ENCODE measurements around the gene JOSD1. TPM values are rescaled to one million over a fixed set of nuclear protein-coding genes. Genes with fewer than 3 reads are reported as not detected.
"Not testable (repeated sequence)": the region's sequence is repeated elsewhere in the genome, so short reads cannot be mapped to it uniquely, and the experiment has no call there.

Gene JOSD1
- total and polyA plus RNA-seq, 2 donors (not counting 1 experiment from before 2014, with no cell fraction given), result 78.7 to 94.8 TPM

GRCh38 chr22:38645430-38645829, 55.3 kb downstream of the JOSD1 start:
- ATAC-seq (ENCODE audit: low read depth), result no peak
- WGBS (ENCODE audit: insufficient coverage), result 94% methylated on average over 6 of the region's 6 CpGs

GRCh38 chr22:38644245-38644644, 56.5 kb downstream of the JOSD1 start:
- 100% methylated on average over 2 of the region's 5 CpGs for WGBS (ENCODE audit: insufficient coverage)

More at GRCh38 chr22:38645430-38645829, 55.3 kb downstream of the JOSD1 start:
- no peak overlapping the region for H3K4me3 Mint-ChIP-seq
- Histone ChIP-seq H3K4me1 (ENCODE audit: control insufficient read depth in 2 of 2, insufficient read depth in 2 of 2, low read length in 2 of 2) (no peaks in the 10 kb centered on the region), H3K27ac (ENCODE audit: low read length in 2 of 2) (no peak overlapping the region), H3K27me3 (replicated peaks in 1 of 4; ENCODE audit: control extremely low read depth in 1 of 4, control insufficient read depth in 3 of 4, insufficient read depth in 4 of 4, low read length in 3 of 4) (no peaks in the 10 kb centered on the region), H3K4me3 (ENCODE audit: control extremely low read depth in 1 of 5, extremely low read depth in 1 of 5, insufficient read depth in 1 of 5, low read depth in 2 of 5, low read length in 4 of 5) (no peak overlapping the region), H3K9ac (ENCODE audit: low read length) (no peak overlapping the region), H3K36me3 (replicated peaks in 1 of 2; ENCODE audit: control extremely low read depth in 1 of 2, control insufficient read depth in 1 of 2, extremely low read depth in 1 of 2, insufficient read depth in 2 of 2, low read length in 1 of 2) (no peaks in the 10 kb centered on the region), H3K4me2 (replicated peaks; ENCODE audit: low read depth, low read length, poor library complexity, severe bottlenecking) (no peak overlapping the region), H2AFZ (ENCODE audit: insufficient read depth, low read depth, low read length, poor library complexity, severe bottlenecking) (no peak overlapping the region), H4K20me1 (ENCODE audit: control insufficient read depth, insufficient read depth, low read length, poor library complexity, severe bottlenecking) (no peaks in the 10 kb centered on the region), H3K79me2 (ENCODE audit: control insufficient read depth, insufficient read depth, low read length) (no peaks in the 10 kb centered on the region), H3K9me3 (ENCODE audit: control extremely low read depth in 1 of 3, control insufficient read depth in 2 of 3, insufficient read depth in 1 of 3, low read length in 2 of 3) (no peaks in the 10 kb centered on the region)
- DNase-seq, result no peak
- no peak overlapping the region for H3K27ac Mint-ChIP-seq
- CTCF ChIA-PET, result no interaction called here
- intact Hi-C loops (cut with micrococcal nuclease), result no loop called here
- TF ChIP-seq, protein P1, sequence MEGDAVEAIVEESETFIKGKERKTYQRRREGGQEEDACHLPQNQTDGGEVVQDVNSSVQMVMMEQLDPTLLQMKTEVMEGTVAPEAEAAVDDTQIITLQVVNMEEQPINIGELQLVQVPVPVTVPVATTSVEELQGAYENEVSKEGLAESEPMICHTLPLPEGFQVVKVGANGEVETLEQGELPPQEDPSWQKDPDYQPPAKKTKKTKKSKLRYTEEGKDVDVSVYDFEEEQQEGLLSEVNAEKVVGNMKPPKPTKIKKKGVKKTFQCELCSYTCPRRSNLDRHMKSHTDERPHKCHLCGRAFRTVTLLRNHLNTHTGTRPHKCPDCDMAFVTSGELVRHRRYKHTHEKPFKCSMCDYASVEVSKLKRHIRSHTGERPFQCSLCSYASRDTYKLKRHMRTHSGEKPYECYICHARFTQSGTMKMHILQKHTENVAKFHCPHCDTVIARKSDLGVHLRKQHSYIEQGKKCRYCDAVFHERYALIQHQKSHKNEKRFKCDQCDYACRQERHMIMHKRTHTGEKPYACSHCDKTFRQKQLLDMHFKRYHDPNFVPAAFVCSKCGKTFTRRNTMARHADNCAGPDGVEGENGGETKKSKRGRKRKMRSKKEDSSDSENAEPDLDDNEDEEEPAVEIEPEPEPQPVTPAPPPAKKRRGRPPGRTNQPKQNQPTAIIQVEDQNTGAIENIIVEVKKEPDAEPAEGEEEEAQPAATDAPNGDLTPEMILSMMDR (IDR thresholded peaks at IDR 0.05), result no peak
- no peak for TF ChIP-seq EZH2 (IDR thresholded peaks at IDR 0.05; ENCODE audit: borderline replicate concordance, insufficient read depth, low read depth, low read length, poor library complexity, severe bottlenecking)
- POLR2A ChIA-PET, result no interaction called here
- peaks cover 19% of the 10 kb centered on the region for H3K27me3 Mint-ChIP-seq
- no peaks in the 10 kb centered on the region for H3K4me1 Mint-ChIP-seq
- H3K9me3 Mint-ChIP-seq (ENCODE audit: insufficient read depth), result no peaks in the 10 kb centered on the region

More at GRCh38 chr22:38644245-38644644, 56.5 kb downstream of the JOSD1 start:
- POLR2A ChIA-PET; H4K20me1 ChIP-seq (ENCODE audit: control insufficient read depth, insufficient read depth, low read length, poor library complexity, severe bottlenecking); H3K36me3 ChIP-seq (replicated peaks in 1 of 2; ENCODE audit: control extremely low read depth in 1 of 2, control insufficient read depth in 1 of 2, extremely low read depth in 1 of 2, insufficient read depth in 2 of 2, low read length in 1 of 2); H3K4me3 Mint-ChIP-seq; H3K9ac ChIP-seq (ENCODE audit: low read length); H3K9me3 ChIP-seq (ENCODE audit: control extremely low read depth in 1 of 3, control insufficient read depth in 2 of 3, insufficient read depth in 1 of 3, low read length in 2 of 3); H3K4me2 ChIP-seq (replicated peaks; ENCODE audit: low read depth, low read length, poor library complexity, severe bottlenecking); intact Hi-C loops (cut with micrococcal nuclease); H2AFZ ChIP-seq (ENCODE audit: insufficient read depth, low read depth, low read length, poor library complexity, severe bottlenecking); H3K4me1 ChIP-seq (ENCODE audit: control insufficient read depth in 2 of 2, insufficient read depth in 2 of 2, low read length in 2 of 2); H3K27me3 ChIP-seq (replicated peaks in 1 of 4; ENCODE audit: control extremely low read depth in 1 of 4, control insufficient read depth in 3 of 4, insufficient read depth in 4 of 4, low read length in 3 of 4); ATAC-seq (ENCODE audit: low read depth); H3K9me3 Mint-ChIP-seq (ENCODE audit: insufficient read depth); H3K79me2 ChIP-seq (ENCODE audit: control insufficient read depth, insufficient read depth, low read length); H3K27ac Mint-ChIP-seq; H3K4me3 ChIP-seq (ENCODE audit: control extremely low read depth in 1 of 5, extremely low read depth in 1 of 5, insufficient read depth in 1 of 5, low read depth in 2 of 5, low read length in 4 of 5); H3K27ac ChIP-seq (ENCODE audit: low read length in 2 of 2); DNase-seq; H3K4me1 Mint-ChIP-seq; CTCF ChIA-PET: not testable (repeated sequence)
- peaks cover 21% of the 10 kb centered on the region for H3K27me3 Mint-ChIP-seq
